NCI-H2081 (cell line): ENCODE measurements around the gene SDK1.
A peak's percentile ranks its signal among the peaks of the same experiment; 100 is the strongest.
"Not testable (repeated sequence)": the region's sequence is repeated elsewhere in the genome, so short reads cannot be mapped to it uniquely, and the experiment has no call there.

Source experiments
- DNase-seq, 2 experiments: peaks; one replicate each; lab custom pipeline; 2025; lab: John Stamatoyannopoulos, UW

The SDK1 gene

GRCh38 chr7:3922175-3922635, 621.2 kb downstream of the SDK1 start:
- DNase-seq, result peak in 1 of 2 experiments; percentile 12

- no peak for DNase-seq
Observed at GRCh38 chr7:3923307-3923918, 622.4 kb downstream of the SDK1 start.

- no peak for DNase-seq
Observed at GRCh38 chr7:3924277-3924676, 623.2 kb downstream of the SDK1 start.

GRCh38 chr7:3927446-3928110, 626.5 kb downstream of the SDK1 start:
- no peak for DNase-seq

GRCh38 chr7:3928727-3929515, 627.9 kb downstream of the SDK1 start:
- no peak for DNase-seq

- DNase-seq, result no peak
Observed at GRCh38 chr7:3931843-3932242, 630.8 kb downstream of the SDK1 start.

- DNase-seq, result no peak
Observed at GRCh38 chr7:3937146-3937545, 636.1 kb downstream of the SDK1 start.

- DNase-seq, result no peak
Observed at GRCh38 chr7:3937605-3938004, 636.6 kb downstream of the SDK1 start.

GRCh38 chr7:3941706-3942105, 640.7 kb downstream of the SDK1 start:
- DNase-seq, result not testable (repeated sequence)

GRCh38 chr7:3942276-3942675, 641.2 kb downstream of the SDK1 start:
- DNase-seq, result no peak

GRCh38 chr7:3942816-3943745, 642.0 kb downstream of the SDK1 start:
- no peak for DNase-seq

GRCh38 chr7:3943779-3944520, 642.9 kb downstream of the SDK1 start:
- DNase-seq, result no peak

- no peak for DNase-seq
Observed at GRCh38 chr7:3949242-3949640, 648.2 kb downstream of the SDK1 start.

GRCh38 chr7:3950249-3950648, 649.2 kb downstream of the SDK1 start:
- no peak for DNase-seq

- no peak for DNase-seq
Observed at GRCh38 chr7:3951316-3952055, 650.4 kb downstream of the SDK1 start.

- DNase-seq, result no peak
Observed at GRCh38 chr7:3953133-3953532, 652.1 kb downstream of the SDK1 start.

GRCh38 chr7:3953946-3954345, 652.9 kb downstream of the SDK1 start:
- DNase-seq, result no peak

GRCh38 chr7:3955026-3955425, 654.0 kb downstream of the SDK1 start:
- no peak for DNase-seq

GRCh38 chr7:3955751-3956696, 655.0 kb downstream of the SDK1 start:
- DNase-seq, result no peak
